ENCODE results near the gene CADPS2. TPM values are rescaled to one million over a fixed set of nuclear protein-coding genes. Genes with fewer than 3 reads are reported as not detected.

The CADPS2 gene
- total RNA-seq, 1 experiment from 2014 or later = 7.4 TPM

- Mint-ChIP-seq H3K36me3 (ENCODE audit: insufficient read depth, unreplicated experiment) (no peaks in the 10 kb centered on the region), H3K27ac (ENCODE audit: low read depth, unreplicated experiment) (no peak overlapping the region), H3K27me3 (ENCODE audit: insufficient read depth, unreplicated experiment) (no peaks in the 10 kb centered on the region), H3K4me1 (ENCODE audit: insufficient read depth, unreplicated experiment) (no peaks in the 10 kb centered on the region), H3K9me3 (ENCODE audit: unreplicated experiment) (no peaks in the 10 kb centered on the region), H3K4me3 (ENCODE audit: unreplicated experiment) (no peak overlapping the region)
- intact Hi-C loops (cut with micrococcal nuclease) = no loop called here
- POLR2A ChIA-PET = no interaction called here
- CTCF ChIA-PET = interaction anchor here (0.6 to 1.8 kb wide), 2 partner anchors 9 to 1935 kb away, joined by 4 to 6 read pairs; no protein-coding TSS in a partner anchor
- DNase-seq (ENCODE audit: unreplicated experiment) = no peak
- BruUV-seq (replicated peaks) = no TSS peak
- TF ChIP-seq, protein P1, sequence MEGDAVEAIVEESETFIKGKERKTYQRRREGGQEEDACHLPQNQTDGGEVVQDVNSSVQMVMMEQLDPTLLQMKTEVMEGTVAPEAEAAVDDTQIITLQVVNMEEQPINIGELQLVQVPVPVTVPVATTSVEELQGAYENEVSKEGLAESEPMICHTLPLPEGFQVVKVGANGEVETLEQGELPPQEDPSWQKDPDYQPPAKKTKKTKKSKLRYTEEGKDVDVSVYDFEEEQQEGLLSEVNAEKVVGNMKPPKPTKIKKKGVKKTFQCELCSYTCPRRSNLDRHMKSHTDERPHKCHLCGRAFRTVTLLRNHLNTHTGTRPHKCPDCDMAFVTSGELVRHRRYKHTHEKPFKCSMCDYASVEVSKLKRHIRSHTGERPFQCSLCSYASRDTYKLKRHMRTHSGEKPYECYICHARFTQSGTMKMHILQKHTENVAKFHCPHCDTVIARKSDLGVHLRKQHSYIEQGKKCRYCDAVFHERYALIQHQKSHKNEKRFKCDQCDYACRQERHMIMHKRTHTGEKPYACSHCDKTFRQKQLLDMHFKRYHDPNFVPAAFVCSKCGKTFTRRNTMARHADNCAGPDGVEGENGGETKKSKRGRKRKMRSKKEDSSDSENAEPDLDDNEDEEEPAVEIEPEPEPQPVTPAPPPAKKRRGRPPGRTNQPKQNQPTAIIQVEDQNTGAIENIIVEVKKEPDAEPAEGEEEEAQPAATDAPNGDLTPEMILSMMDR (IDR thresholded peaks at IDR 0.05; ENCODE audit: unreplicated experiment) = no peak
Observed at GRCh38 chr7:122727354-122727753, 158.9 kb downstream of the CADPS2 start.

- Mint-ChIP-seq H3K27ac (ENCODE audit: low read depth, unreplicated experiment) (no peak overlapping the region), H3K9me3 (ENCODE audit: unreplicated experiment) (no peaks in the 10 kb centered on the region), H3K4me1 (ENCODE audit: insufficient read depth, unreplicated experiment) (no peaks in the 10 kb centered on the region), H3K27me3 (ENCODE audit: insufficient read depth, unreplicated experiment) (no peaks in the 10 kb centered on the region), H3K4me3 (ENCODE audit: unreplicated experiment) (no peak overlapping the region), H3K36me3 (ENCODE audit: insufficient read depth, unreplicated experiment) (no peaks in the 10 kb centered on the region)
- CTCF ChIA-PET = interaction anchor here (0.6 to 1.8 kb wide), 2 partner anchors 10 to 1935 kb away, joined by 4 to 6 read pairs; no protein-coding TSS in a partner anchor
- no peak for DNase-seq (ENCODE audit: unreplicated experiment)
- POLR2A ChIA-PET = no interaction called here
- BruUV-seq (replicated peaks) = no TSS peak
- intact Hi-C loops (cut with micrococcal nuclease) = no loop called here
- TF ChIP-seq, protein P1 (IDR thresholded peaks at IDR 0.05; ENCODE audit: unreplicated experiment) = no peak
Observed at GRCh38 chr7:122726881-122727280, 159.4 kb downstream of the CADPS2 start.

GRCh38 chr7:122724366-122724765 is 161.9 kb downstream of the CADPS2 start:
- TF ChIP-seq, protein P1 (IDR thresholded peaks at IDR 0.05; ENCODE audit: unreplicated experiment) = no peak
- no TSS peak for BruUV-seq (replicated peaks)
- Mint-ChIP-seq H3K9me3 (ENCODE audit: unreplicated experiment) (no peaks in the 10 kb centered on the region), H3K4me3 (ENCODE audit: unreplicated experiment) (no peak overlapping the region), H3K36me3 (ENCODE audit: insufficient read depth, unreplicated experiment) (no peaks in the 10 kb centered on the region), H3K27ac (ENCODE audit: low read depth, unreplicated experiment) (no peak overlapping the region), H3K4me1 (ENCODE audit: insufficient read depth, unreplicated experiment) (no peaks in the 10 kb centered on the region), H3K27me3 (ENCODE audit: insufficient read depth, unreplicated experiment) (no peaks in the 10 kb centered on the region)
- POLR2A ChIA-PET = no interaction called here
- DNase-seq (ENCODE audit: unreplicated experiment) = no peak
- CTCF ChIA-PET = no interaction called here
- intact Hi-C loops (cut with micrococcal nuclease) = no loop called here

GRCh38 chr7:122719010-122719578 is 167.2 kb downstream of the CADPS2 start:
- TF ChIP-seq, protein P1 (IDR thresholded peaks at IDR 0.05; ENCODE audit: unreplicated experiment) = no peak
- CTCF ChIA-PET = interaction anchor here (0.7 to 0.9 kb wide), 4 partner anchors 14 to 120 kb away, joined by 3 to 4 read pairs (median 4); no protein-coding TSS in a partner anchor
- BruUV-seq (replicated peaks) = no TSS peak
- POLR2A ChIA-PET = interaction anchor here (1.5 kb wide), 1 partner anchor 17 kb away, joined by 3 read pairs; no protein-coding TSS in a partner anchor
- H3K4me1 Mint-ChIP-seq (ENCODE audit: insufficient read depth, unreplicated experiment) = no peaks in the 10 kb centered on the region
- H3K4me3 Mint-ChIP-seq (ENCODE audit: unreplicated experiment) = no peak overlapping the region
- no peaks in the 10 kb centered on the region for H3K27me3 Mint-ChIP-seq (ENCODE audit: insufficient read depth, unreplicated experiment)
- no peak for DNase-seq (ENCODE audit: unreplicated experiment)
- H3K27ac Mint-ChIP-seq (ENCODE audit: low read depth, unreplicated experiment) = no peak overlapping the region
- no peaks in the 10 kb centered on the region for H3K9me3 Mint-ChIP-seq (ENCODE audit: unreplicated experiment)
- H3K36me3 Mint-ChIP-seq (ENCODE audit: insufficient read depth, unreplicated experiment) = no peaks in the 10 kb centered on the region
- intact Hi-C loops (cut with micrococcal nuclease) = no loop called here

All from MCF 10A (cell line).